GM18867 (cell line): ENCODE results near the gene SRRM3.
"Not testable (repeated sequence)": the region's sequence is repeated elsewhere in the genome, so short reads cannot be mapped to it uniquely, and the experiment has no call there.

Experiments
- ATAC-seq: cut with Tn5 transposase; IDR thresholded peaks from one replicate; pipeline ENCODE4 v1.9.1; 2021; ENCODE audit warnings: mild to moderate bottlenecking, moderate library complexity; ENCODE audit not compliant: unreplicated experiment

Gene SRRM3

GRCh38 chr7:76226878-76227423 is 25.3 kb downstream of the SRRM3 start:
- ATAC-seq, result not testable (repeated sequence)

- ATAC-seq, result no peak
Measured at GRCh38 chr7:76230214-76230613, 28.5 kb downstream of the SRRM3 start.

- no peak for ATAC-seq
Measured at GRCh38 chr7:76231071-76231470, 29.4 kb downstream of the SRRM3 start.

- no peak for ATAC-seq
Measured at GRCh38 chr7:76231583-76231982, 29.9 kb downstream of the SRRM3 start.

- no peak for ATAC-seq
Measured at GRCh38 chr7:76232698-76233097, 31.0 kb downstream of the SRRM3 start.

GRCh38 chr7:76233538-76234281 is 32.0 kb downstream of the SRRM3 start:
- ATAC-seq, result no peak

- ATAC-seq, result no peak
Measured at GRCh38 chr7:76234282-76234584, 32.5 kb downstream of the SRRM3 start.

- ATAC-seq, result no peak
Measured at GRCh38 chr7:76234931-76235441, 33.3 kb downstream of the SRRM3 start.

- no peak for ATAC-seq
Measured at GRCh38 chr7:76236224-76236623, 34.5 kb downstream of the SRRM3 start.

GRCh38 chr7:76238326-76238725 is 36.6 kb downstream of the SRRM3 start:
- no peak for ATAC-seq

GRCh38 chr7:76241141-76241540 is 39.4 kb downstream of the SRRM3 start:
- ATAC-seq, result no peak

GRCh38 chr7:76242517-76243063 is 40.9 kb downstream of the SRRM3 start:
- ATAC-seq, result not testable (repeated sequence)

- ATAC-seq, result no peak
Measured at GRCh38 chr7:76244781-76245391, 43.2 kb downstream of the SRRM3 start.

- no peak for ATAC-seq
Measured at GRCh38 chr7:76246804-76247389, 45.2 kb downstream of the SRRM3 start.

- no peak for ATAC-seq
Measured at GRCh38 chr7:76247938-76248337, 46.2 kb downstream of the SRRM3 start.

- no peak for ATAC-seq
Measured at GRCh38 chr7:76252021-76252420, 50.3 kb downstream of the SRRM3 start.

- ATAC-seq, result no peak
Measured at GRCh38 chr7:76254781-76255180, 53.1 kb downstream of the SRRM3 start.

GRCh38 chr7:76257973-76258372 is 56.3 kb downstream of the SRRM3 start:
- ATAC-seq, result no peak

- no peak for ATAC-seq
Measured at GRCh38 chr7:76259124-76260093, 57.7 kb downstream of the SRRM3 start.

GRCh38 chr7:76260171-76260703 is 58.5 kb downstream of the SRRM3 start:
- no peak for ATAC-seq
